ENCODE results near the gene ARVCF.

ARVCF gene

DNA sequence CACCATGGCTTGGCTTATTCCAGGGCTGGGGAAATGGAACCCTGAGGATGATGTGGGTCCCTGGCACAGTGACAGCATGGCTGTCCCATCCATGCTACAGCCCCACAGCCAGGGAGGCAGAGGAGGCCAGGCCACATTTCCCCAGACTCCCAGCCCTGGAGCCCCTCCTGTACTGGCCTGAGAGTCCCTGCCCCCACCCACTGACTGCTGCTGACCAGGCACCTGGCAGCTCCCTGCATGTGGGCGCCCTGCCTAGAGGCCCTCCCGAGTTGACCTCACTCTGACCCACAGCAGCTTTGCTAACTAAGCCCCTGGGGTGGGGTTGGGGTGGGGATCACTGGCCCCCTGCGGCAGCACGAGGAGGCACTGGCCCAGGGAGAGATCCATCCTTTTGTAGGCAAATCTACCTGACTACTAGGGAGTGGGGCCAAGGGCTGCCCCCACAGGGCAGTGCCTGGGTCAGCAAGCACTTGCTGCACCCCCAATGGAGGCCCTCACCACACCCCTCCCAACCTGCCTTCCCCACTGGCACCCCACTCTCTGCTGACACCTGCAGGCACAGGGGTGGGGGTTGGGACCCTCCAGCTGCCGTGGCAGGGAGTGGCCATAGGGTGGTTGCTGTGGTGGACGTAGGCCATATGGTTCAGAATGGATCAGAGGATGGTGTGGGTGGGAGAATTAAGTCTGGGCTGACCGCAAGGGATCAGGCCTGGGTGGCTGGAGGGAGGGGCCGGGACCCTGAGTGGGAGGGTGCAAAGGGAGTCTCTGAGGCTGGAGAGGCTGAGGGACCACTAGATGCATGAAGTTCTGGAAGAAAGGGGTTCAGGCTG is 17.4 kb downstream of the ARVCF start:
- no peak for DNase-seq (ENCODE audit: low spot score)

GRCh38 chr22:19998232-19998951 is 18.2 kb downstream of the ARVCF start:
- DNase-seq (ENCODE audit: low spot score) = no peak

GRCh38 chr22:19997561-19998231 is 18.9 kb downstream of the ARVCF start:
- DNase-seq (ENCODE audit: low spot score) = no peak

DNA sequence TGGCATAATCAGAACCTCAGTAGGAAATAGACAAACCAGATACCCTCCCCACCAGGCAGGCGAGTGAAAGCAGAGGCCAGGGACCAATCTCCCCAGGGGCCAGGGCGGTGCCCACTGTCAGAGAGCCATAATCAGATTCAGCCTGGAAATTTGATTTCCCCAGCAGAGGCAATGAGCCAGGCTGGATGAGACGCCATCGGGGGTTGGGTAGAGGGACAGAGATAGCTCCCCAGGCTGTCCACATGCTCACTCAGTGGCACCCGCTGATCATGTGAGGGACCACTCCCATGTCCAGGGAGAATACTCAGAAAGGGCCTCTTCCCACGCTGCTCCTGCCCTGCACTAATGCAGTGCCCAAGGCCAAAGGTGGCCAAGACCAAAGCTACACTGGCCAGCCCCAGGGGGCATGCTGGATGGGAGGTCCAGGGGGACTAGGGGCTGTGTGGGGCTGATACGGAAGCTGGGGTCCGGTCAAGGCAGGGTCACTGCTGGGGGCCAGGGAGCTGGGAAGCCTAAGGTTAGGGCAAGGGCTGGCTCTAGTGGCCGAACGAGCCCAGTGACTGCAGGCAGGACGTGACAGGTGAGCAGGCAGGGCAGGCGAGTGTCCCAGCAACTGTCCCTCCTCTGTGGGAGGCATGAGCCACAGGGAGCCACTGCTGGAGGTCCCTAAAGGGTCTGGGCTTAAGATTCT is 19.8 kb downstream of the ARVCF start:
- DNase-seq (ENCODE audit: low spot score) = no peak

- DNase-seq (ENCODE audit: low spot score) = no peak
Measured at GRCh38 chr22:19995611-19996339, 20.8 kb downstream of the ARVCF start.

DNA sequence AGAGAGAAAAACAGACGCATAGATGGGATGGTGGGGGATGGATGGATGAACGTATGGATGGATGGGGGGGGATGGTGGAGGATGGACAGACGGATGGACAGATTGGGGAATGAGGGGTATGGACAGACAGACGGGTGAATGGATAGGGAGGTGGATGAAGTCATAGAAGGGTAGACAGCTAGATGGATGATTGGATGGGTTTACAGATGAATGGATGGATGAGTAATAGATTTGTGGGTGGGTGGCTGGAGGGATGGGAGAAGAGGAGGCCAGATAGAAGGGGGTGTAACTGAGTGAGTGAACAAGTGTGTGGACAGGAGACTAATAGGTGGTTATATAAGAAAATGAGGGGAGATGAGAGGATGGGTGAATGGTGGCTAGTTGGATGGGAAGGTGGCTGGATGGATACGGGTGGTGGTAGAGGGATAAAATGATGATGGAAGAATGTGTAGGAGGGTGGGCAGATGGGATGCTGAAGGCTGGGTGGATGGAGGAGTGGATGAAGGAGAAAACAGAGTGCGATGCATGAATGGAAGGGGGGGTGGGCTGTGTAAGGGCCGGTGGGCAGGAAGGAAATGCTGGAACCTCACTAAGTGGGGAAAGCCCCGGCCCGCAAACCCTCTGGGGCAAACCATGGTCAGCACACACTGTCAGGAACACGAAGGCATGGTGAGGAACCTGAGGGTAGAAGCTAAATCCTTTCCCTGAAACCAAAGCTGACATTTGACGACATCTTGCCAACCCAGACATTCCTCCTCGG is 21.6 kb downstream of the ARVCF start:
- DNase-seq (ENCODE audit: low spot score) = no peak

DNA sequence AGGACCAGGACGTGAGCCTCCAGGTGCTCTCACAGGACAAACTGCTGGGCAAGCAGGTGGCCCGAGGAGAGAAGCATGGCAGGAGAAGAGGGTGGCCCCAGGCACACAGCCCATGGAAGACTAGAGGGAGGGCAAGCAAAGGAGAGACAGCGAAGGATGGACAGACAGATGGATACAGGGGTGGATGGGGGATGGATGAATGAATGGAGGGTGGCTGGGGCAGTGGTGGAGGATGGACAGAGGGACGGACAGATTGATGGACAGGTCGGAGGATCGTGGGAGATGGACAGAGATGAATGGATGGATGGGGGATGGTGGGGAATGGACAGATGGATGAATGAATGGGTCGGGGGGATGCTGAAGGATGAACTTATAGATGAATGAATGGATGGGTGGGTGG is 22.7 kb downstream of the ARVCF start:
- no peak for DNase-seq (ENCODE audit: low spot score)

- DNase-seq (ENCODE audit: low spot score) = no peak
Measured at GRCh38 chr22:19992921-19993355, 23.7 kb downstream of the ARVCF start.

DNA sequence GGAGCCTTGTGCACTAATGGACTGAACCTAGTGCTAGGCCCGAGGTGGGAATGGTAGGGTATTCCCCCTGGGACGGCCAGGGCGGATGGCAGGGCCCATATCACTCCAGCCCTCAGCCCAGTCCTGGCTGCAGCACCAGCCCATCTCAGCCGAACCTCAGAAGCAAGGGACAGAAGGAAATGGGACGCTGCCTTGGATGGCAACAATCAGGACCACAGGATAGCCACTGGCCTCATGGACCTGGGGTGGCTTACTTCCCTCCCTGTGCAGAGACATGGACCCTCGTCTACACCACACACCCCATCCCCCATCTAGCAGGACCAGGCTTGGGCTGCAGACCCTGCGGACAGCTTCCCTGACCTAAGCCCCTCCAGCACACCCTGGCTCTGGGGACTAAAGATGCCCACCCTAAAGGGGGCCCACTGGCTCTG is 24.1 kb downstream of the ARVCF start:
- DNase-seq (ENCODE audit: low spot score) = no peak

GRCh38 chr22:19991645-19992451 is 24.8 kb downstream of the ARVCF start:
- no peak for DNase-seq (ENCODE audit: low spot score)

DNA sequence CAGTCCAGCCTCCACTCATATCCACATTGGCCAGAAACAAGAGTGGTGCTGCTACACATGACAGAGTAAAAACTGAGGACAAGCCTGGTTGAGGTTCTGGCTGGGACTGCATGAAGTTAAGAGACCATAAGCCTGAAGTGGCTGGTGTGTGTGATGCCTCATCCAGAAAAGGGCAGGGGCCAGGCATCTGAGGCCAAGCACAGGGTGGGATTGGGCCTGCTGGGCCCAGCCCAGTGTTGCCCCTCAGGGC is 25.3 kb downstream of the ARVCF start:
- DNase-seq (ENCODE audit: low spot score) = no peak

GRCh38 chr22:19990609-19991394 is 25.8 kb downstream of the ARVCF start:
- DNase-seq (ENCODE audit: low spot score) = no peak

- no peak for DNase-seq (ENCODE audit: low spot score)
Measured at GRCh38 chr22:19990188-19990587, 26.4 kb downstream of the ARVCF start.

DNA sequence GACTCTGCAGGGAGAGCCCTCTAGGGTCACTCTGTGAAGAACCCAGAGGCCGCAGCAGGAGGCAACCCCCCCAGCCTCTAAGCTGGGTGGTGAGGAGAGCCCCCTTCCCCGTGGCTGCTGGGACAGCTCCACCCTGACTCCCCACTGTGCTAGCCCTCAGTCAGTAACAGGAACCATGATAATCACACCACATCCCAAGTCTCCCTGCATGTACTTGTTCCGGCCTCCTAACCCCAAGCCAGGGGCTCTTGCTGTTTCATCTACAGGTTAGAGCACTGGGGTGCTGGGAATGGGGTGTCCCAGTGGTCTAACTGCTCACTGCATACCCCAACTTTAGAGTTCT is 26.9 kb downstream of the ARVCF start:
- no peak for DNase-seq (ENCODE audit: low spot score)

DNA sequence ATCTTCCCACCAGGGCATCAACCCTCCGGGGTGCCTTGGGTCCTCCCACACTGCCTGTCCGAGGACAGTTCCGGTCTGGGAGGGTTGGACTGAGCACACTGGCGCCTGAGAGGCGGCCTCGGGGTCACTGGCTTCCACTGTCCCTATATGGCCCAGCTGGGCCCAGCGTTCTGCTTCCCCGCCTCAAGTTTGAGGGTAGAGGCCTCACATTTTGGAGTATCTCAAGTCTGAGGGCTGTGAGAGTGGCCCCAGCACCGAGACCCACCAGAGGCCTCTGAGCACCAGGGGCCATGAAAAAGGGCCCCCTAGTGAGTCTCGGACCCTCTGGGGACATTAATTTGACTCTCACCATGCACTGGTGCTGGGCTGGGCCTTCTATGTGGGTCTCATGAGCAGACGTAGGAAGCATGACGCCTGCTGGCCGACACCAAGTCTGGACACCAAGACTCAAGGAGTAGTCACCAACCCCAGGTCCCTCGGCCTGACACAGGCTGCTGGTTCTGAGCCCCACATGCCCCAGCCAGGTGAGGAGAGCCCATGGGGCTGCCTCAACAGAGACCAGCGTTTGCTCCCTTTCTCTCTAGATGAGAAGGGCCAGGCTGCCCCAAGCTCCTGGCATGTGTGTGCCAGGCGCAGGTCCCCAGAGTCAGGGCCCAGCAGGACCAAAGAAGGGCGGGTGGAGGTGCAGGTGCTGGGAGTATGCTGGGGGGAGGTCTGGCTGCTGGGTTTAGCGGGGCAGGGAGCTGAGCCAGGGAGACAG is 27.5 kb downstream of the ARVCF start:
- DNase-seq (ENCODE audit: low spot score) = no peak

GRCh38 chr22:19988331-19988808 is 28.3 kb downstream of the ARVCF start:
- DNase-seq (ENCODE audit: low spot score) = no peak

DNA sequence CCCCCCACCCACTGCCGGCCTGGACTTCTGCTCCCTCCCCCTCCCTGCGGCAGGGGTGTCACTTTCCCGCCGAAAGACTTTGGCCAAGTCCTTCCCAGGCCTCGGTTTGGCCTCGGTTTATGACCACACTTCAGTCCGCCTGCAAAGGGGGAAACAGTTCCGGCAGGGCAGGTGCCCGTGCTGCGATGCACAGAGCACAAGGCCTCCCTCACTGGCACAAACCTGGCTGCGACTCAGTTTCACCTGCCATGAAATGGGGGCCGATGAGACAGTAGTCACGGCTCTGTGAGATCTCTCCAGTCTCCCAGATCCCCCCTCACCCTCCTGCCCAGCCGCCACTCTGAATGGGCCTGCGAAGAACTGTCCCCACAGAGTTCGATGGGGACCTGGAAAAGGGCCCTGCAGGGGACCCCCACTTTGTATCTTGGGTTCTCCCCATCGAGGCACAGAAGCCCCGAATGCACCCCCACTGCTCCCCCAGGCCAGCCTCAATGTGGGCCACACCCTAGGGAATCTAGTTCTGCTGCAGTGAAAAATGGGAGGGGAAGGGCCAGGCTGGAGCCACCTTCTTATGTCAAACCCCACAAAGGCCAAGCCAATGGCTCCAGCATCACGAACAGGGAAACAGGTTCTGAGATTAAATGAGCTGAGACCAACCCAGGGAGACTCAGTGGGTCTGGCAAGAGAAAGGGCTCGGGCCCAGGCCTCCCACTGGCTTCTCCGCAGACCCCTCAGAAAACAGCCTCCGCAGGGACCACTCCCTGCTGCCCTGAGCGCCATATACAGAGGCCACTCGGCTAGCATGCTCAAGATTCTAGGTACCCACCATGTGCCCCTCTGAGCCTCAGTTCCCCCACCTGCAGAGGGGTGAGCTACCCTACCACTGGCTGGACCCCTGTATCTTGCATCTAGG is 29.0 kb downstream of the ARVCF start:
- no peak for DNase-seq (ENCODE audit: low spot score)
